Breast epithelium (tissue), 4 donors: Measurements from ENCODE around the gene IGSF11. TPM values are rescaled to one million over a fixed set of nuclear protein-coding genes. Genes with fewer than 3 reads are reported as not detected.

Source experiments
- DNase-seq, 2 donors: peaks; one replicate each; pipeline ENCODE4 v3.0.0-alpha.2; 2019; ENCODE audit warnings: low spot score in 2 of 2
- H3K27ac ChIP-seq, 2 donors: fragments of 200-600 bp; sonication (generic) in 1 of 2; one replicate each; pipeline ENCODE4 v1.5.1; 2016 to 2019; ENCODE audit warnings: mild to moderate bottlenecking in 1 of 2
- H3K27me3 ChIP-seq, 2 donors: fragments of 200-600 bp; sonication (generic) in 1 of 2; one replicate each; pipeline versions ENCODE4 v1.5.1 to v1.6.0; 2017 to 2019; ENCODE audit warnings: control low read depth in 1 of 2, mild to moderate bottlenecking in 1 of 2
- H3K36me3 ChIP-seq: fragments of 200-600 bp; one replicate; pipeline ENCODE4 v1.5.1; 2019
- H3K4me1 ChIP-seq, 2 donors: fragments of 200-600 bp; sonication (generic); one replicate each; pipeline ENCODE4 v1.5.1; 2016 to 2019; ENCODE audit warnings: control low read depth in 1 of 2
- H3K4me3 ChIP-seq, 3 donors: fragments of 200-600 bp; sonication (generic); 1 replicate in 2 of 3; 2 replicates in 1 of 3; pipeline ENCODE4 v1.5.1; 2016 to 2019; ENCODE audit warnings: mild to moderate bottlenecking in 3 of 3, moderate library complexity in 2 of 3
- H3K9me3 ChIP-seq, 2 donors: fragments of 200-600 bp; sonication (generic) in 1 of 2; one replicate each; pipeline ENCODE4 v1.5.1; 2016 to 2019; ENCODE audit warnings: control low read depth in 1 of 2
- CTCF ChIP-seq, 3 donors: fragments of 450-650 bp; IDR thresholded peaks; one replicate each; pipeline ENCODE4 v1.5.1; 2016 to 2017; ENCODE audit warnings: antibody characterized with exemption in 3 of 3, mild to moderate bottlenecking in 3 of 3, moderate library complexity in 3 of 3
- POLR2A ChIP-seq: fragments of 450-650 bp; IDR thresholded peaks from one replicate; pipeline ENCODE4 v1.6.1; 2016; ENCODE audit warnings: antibody characterized with exemption, mild to moderate bottlenecking, moderate library complexity
- POLR2AphosphoS5 ChIP-seq, 3 donors: sonication (generic); formaldehyde crosslinking; IDR thresholded peaks; one replicate each; pipeline ENCODE4 v1.6.1; 2017; ENCODE audit warnings: antibody characterized with exemption in 3 of 3
- intact Hi-C: fragments of 100-400 bp; cut with DNase I; formaldehyde crosslinking; loops from one replicate; pipeline ENCODE4 v1.15.1; 2023; ENCODE audit warnings: low total_unique reads
- total RNA-seq, 3 donors: library from RNA; depleted of rRNA; stranded (reverse); fragments of >200 nt; gene quantifications; one replicate each; pipeline ENCODE4 v1.1.0, GENCODE V29; 2016

IGSF11 gene
- total RNA-seq, 3 donors from 2014 or later: under 0.01 to 1.9 (median 1.3) TPM

- Histone ChIP-seq H3K4me1 (no peaks in the 10 kb centered on the region), H3K36me3 (no peaks in the 10 kb centered on the region), H3K9me3 (no peaks in the 10 kb centered on the region), H3K4me3 (no peak overlapping the region), H3K27ac (no peak overlapping the region), H3K27me3 (no peaks in the 10 kb centered on the region)
- no peak for DNase-seq
- TF ChIP-seq POLR2A: no peak
- TF ChIP-seq POLR2AphosphoS5 (IDR thresholded peaks at IDR 0.05): no peak
- TF ChIP-seq CTCF (IDR thresholded peaks at IDR 0.05): no peak
- intact Hi-C loops: no loop called here
Measured at GRCh38 chr3:118990823-118991560, 43.7 kb downstream of the IGSF11 start.

GRCh38 chr3:118988198-118989130 lies 46.2 kb downstream of the IGSF11 start:
- Histone ChIP-seq H3K4me3 (no peak overlapping the region), H3K27me3 (no peaks in the 10 kb centered on the region), H3K36me3 (no peaks in the 10 kb centered on the region), H3K27ac (no peak overlapping the region), H3K4me1 (no peaks in the 10 kb centered on the region), H3K9me3 (no peaks in the 10 kb centered on the region)
- DNase-seq: no peak
- no peak for TF ChIP-seq CTCF (IDR thresholded peaks at IDR 0.05)
- TF ChIP-seq POLR2A: no peak
- no peak for TF ChIP-seq POLR2AphosphoS5 (IDR thresholded peaks at IDR 0.05)
- intact Hi-C loops: no loop called here

- H3K27ac ChIP-seq: no peak overlapping the region
- H3K4me3 ChIP-seq: no peak overlapping the region
- DNase-seq: peak in 1 of 2 donors; percentile 69
- no peaks in the 10 kb centered on the region for H3K27me3 ChIP-seq
- TF ChIP-seq POLR2AphosphoS5 (IDR thresholded peaks at IDR 0.05): no peak
- TF ChIP-seq CTCF (IDR thresholded peaks at IDR 0.05): no peak
- no peak for TF ChIP-seq POLR2A
- intact Hi-C loops: no loop called here
- no peaks in the 10 kb centered on the region for H3K36me3 ChIP-seq
- H3K4me1 ChIP-seq: no peaks in the 10 kb centered on the region
- H3K9me3 ChIP-seq: no peaks in the 10 kb centered on the region
Measured at GRCh38 chr3:118987477-118987876, 47.2 kb downstream of the IGSF11 start.

- TF ChIP-seq CTCF (IDR thresholded peaks at IDR 0.05): no peak
- no peak for TF ChIP-seq POLR2AphosphoS5 (IDR thresholded peaks at IDR 0.05)
- no peak for TF ChIP-seq POLR2A
- no peaks in the 10 kb centered on the region for H3K27me3 ChIP-seq
- H3K9me3 ChIP-seq: no peaks in the 10 kb centered on the region
- no peak overlapping the region for H3K4me3 ChIP-seq
- H3K36me3 ChIP-seq: no peaks in the 10 kb centered on the region
- no peaks in the 10 kb centered on the region for H3K4me1 ChIP-seq
- intact Hi-C loops: no loop called here
- DNase-seq: no peak
- no peak overlapping the region for H3K27ac ChIP-seq
Measured at GRCh38 chr3:118986734-118987133, 47.9 kb downstream of the IGSF11 start.

GRCh38 chr3:118984699-118985098 lies 49.9 kb downstream of the IGSF11 start:
- H3K36me3 ChIP-seq: no peaks in the 10 kb centered on the region
- H3K4me3 ChIP-seq: no peak overlapping the region
- H3K27ac ChIP-seq: no peak overlapping the region
- H3K27me3 ChIP-seq: no peaks in the 10 kb centered on the region
- no peaks in the 10 kb centered on the region for H3K4me1 ChIP-seq
- intact Hi-C loops: no loop called here
- no peak for DNase-seq
- TF ChIP-seq CTCF (IDR thresholded peaks at IDR 0.05): no peak
- TF ChIP-seq POLR2AphosphoS5 (IDR thresholded peaks at IDR 0.05): no peak
- no peak for TF ChIP-seq POLR2A
- H3K9me3 ChIP-seq: no peaks in the 10 kb centered on the region
